ENCODE results near the gene HMCN1. TPM values are rescaled to one million over a fixed set of nuclear protein-coding genes. Genes with fewer than 3 reads are reported as not detected.

HMCN1 gene
- total RNA-seq, 2 donors from 2014 or later: 3.5 to 9.9 TPM

GRCh38 chr1:186094172-186094571 lies 360.0 kb downstream of the HMCN1 start:
- no peak for DNase-seq (ENCODE audit: low spot score)
- Histone ChIP-seq H3K27me3 (replicated peaks; ENCODE audit: insufficient read depth) (no peaks in the 10 kb centered on the region), H3K4me1 (replicated peaks) (no peaks in the 10 kb centered on the region), H3K36me3 (no peaks in the 10 kb centered on the region), H3K4me3 (no peak overlapping the region), H3K9me3 (no peaks in the 10 kb centered on the region), H3K27ac (no peak overlapping the region)
- WGBS: 80% methylated on average over 2 of the region's 2 CpGs
- intact Hi-C loops (cut with DNase I): no loop called here
- TF ChIP-seq POLR2A (IDR thresholded peaks at IDR 0.05) (no peak), POLR2AphosphoS5 (IDR thresholded peaks at IDR 0.05) (no peak), CTCF (IDR thresholded peaks at IDR 0.05) (no peak)

GRCh38 chr1:186099336-186100104 lies 365.3 kb downstream of the HMCN1 start:
- Histone ChIP-seq H3K27ac (no peak overlapping the region), H3K4me1 (replicated peaks) (no peaks in the 10 kb centered on the region), H3K36me3 (no peaks in the 10 kb centered on the region), H3K27me3 (replicated peaks; ENCODE audit: insufficient read depth) (no peaks in the 10 kb centered on the region), H3K4me3 (no peak overlapping the region), H3K9me3 (no peaks in the 10 kb centered on the region)
- DNase-seq (ENCODE audit: low spot score): no peak
- intact Hi-C loops (cut with DNase I): no loop called here
- WGBS: 75% methylated on average over 4 of the region's 4 CpGs
- TF ChIP-seq CTCF (IDR thresholded peaks at IDR 0.05) (no peak), POLR2AphosphoS5 (IDR thresholded peaks at IDR 0.05) (no peak), POLR2A (IDR thresholded peaks at IDR 0.05) (no peak)

GRCh38 chr1:186102107-186102506 lies 367.9 kb downstream of the HMCN1 start:
- no peak for DNase-seq (ENCODE audit: low spot score)
- Histone ChIP-seq H3K4me1 (replicated peaks) (no peaks in the 10 kb centered on the region), H3K4me3 (no peak overlapping the region), H3K27me3 (replicated peaks; ENCODE audit: insufficient read depth) (no peaks in the 10 kb centered on the region), H3K27ac (no peak overlapping the region), H3K36me3 (no peaks in the 10 kb centered on the region), H3K9me3 (no peaks in the 10 kb centered on the region)
- WGBS: 74% methylated on average over 1 of the region's 1 CpG
- intact Hi-C loops (cut with DNase I): no loop called here
- TF ChIP-seq CTCF (IDR thresholded peaks at IDR 0.05) (no peak), POLR2AphosphoS5 (IDR thresholded peaks at IDR 0.05) (no peak), POLR2A (IDR thresholded peaks at IDR 0.05) (no peak)

GRCh38 chr1:186102547-186103148 lies 368.5 kb downstream of the HMCN1 start:
- no peak for TF ChIP-seq CTCF (IDR thresholded peaks at IDR 0.05)
- TF ChIP-seq POLR2AphosphoS5 (IDR thresholded peaks at IDR 0.05): no peak
- TF ChIP-seq POLR2A (IDR thresholded peaks at IDR 0.05): no peak
- WGBS: 27% methylated on average over 3 of the region's 3 CpGs
- H3K27ac ChIP-seq: no peak overlapping the region
- H3K9me3 ChIP-seq: no peaks in the 10 kb centered on the region
- no peaks in the 10 kb centered on the region for H3K36me3 ChIP-seq
- H3K27me3 ChIP-seq (replicated peaks; ENCODE audit: insufficient read depth): no peaks in the 10 kb centered on the region
- DNase-seq (ENCODE audit: low spot score): no peak
- no peaks in the 10 kb centered on the region for H3K4me1 ChIP-seq (replicated peaks)
- no peak overlapping the region for H3K4me3 ChIP-seq
- intact Hi-C loops (cut with DNase I): no loop called here

- DNase-seq (ENCODE audit: low spot score): no peak
- WGBS: 97% methylated on average over 1 of the region's 1 CpG
- H3K4me3 ChIP-seq: no peak overlapping the region
- intact Hi-C loops (cut with DNase I): no loop called here
- no peaks in the 10 kb centered on the region for H3K36me3 ChIP-seq
- H3K9me3 ChIP-seq: no peaks in the 10 kb centered on the region
- H3K27me3 ChIP-seq (replicated peaks; ENCODE audit: insufficient read depth): no peaks in the 10 kb centered on the region
- TF ChIP-seq POLR2A (IDR thresholded peaks at IDR 0.05) (no peak), POLR2AphosphoS5 (IDR thresholded peaks at IDR 0.05) (no peak), CTCF (IDR thresholded peaks at IDR 0.05) (no peak)
- H3K27ac ChIP-seq: no peak overlapping the region
- no peaks in the 10 kb centered on the region for H3K4me1 ChIP-seq (replicated peaks)
Observed at GRCh38 chr1:186104459-186104858, 370.3 kb downstream of the HMCN1 start.
